Kasumi-1 (cell line): ENCODE results near the gene SLC66A1.

Source experiments
- DNase-seq, 2 experiments: peaks; one replicate each; lab custom pipeline; 2025; lab: John Stamatoyannopoulos, UW

Gene SLC66A1

GRCh38 chr1:19305880-19306279, 6.2 kb upstream of the SLC66A1 start:
- no peak for DNase-seq

GRCh38 chr1:19306941-19307340, 5.2 kb upstream of the SLC66A1 start:
- DNase-seq = no peak

- no peak for DNase-seq
These were observed 4.2 kb upstream of the SLC66A1 start for GRCh38 chr1:19307794-19308508.

DNA sequence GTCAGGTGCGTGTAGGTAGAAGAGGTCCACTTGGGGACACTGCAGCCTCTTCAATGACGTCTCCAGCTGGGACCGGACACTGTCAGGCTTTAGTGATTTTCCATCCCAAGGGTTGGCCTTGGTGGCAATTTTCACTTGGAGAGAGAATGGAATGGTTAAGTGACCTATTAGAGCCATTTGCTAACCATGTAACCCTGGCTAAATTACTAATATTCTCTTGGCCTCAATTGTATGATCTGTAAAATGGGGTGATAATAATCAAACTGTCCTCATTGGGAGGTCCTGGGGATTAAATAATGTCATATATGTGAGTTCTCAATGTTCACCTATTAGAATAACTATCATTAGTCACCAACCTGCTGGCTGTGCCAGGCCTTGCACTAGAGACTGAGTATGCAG, 3.6 kb upstream of the SLC66A1 start:
- no peak for DNase-seq

DNA sequence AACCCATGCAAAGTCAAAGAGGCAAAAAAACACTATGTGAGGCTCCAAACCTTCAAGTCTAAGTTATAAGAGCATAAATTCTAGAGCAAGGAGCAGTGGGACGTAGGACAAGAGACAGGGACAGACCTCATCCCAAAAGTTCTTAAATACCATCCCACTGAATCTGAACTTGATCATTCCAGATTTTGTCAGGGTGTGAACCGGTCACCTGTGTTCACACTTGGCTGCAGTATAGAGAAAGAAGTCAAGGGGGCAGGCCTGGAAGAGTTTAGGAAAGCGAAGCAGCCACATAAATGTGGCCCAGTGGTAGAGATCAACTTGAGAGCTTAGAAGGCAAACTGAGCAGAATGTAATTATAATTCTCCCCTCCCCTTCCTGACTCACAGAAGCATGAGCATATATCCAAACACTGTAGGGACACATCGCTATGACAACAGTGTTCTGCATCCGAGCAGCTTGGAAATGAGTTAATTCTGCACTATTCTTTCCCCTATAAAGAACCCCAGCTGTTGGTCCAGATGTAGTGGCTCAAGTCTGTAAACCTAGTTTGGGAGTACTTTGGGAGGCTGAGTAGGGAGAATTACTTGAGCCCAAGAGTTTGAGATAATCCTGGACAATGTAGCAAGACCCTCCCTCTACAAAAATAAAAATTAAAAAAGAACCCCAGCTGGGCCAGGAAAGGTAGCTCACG, 2.9 kb upstream of the SLC66A1 start:
- no peak for DNase-seq

DNA sequence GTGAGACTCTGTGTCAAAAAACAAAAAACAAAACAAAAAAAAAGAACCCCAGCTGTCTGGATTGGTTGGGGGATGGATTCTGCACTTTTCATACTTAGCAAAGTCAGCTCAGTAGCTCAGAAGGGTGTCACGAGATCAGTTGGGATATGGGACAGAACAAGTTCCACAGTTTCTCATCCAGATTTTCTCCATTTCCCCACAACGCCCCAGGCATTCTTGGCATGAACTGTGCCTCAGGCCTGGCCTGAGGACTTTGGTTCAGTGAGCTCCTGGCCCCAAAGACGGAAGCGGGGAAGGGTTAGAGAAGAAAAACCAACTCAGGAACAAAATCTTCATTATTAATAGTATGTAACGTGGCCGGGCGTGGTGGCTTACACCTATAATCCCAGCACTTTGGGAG, 2.1 kb upstream of the SLC66A1 start:
- no peak for DNase-seq

GRCh38 chr1:19310720-19311502, 1.2 kb upstream of the SLC66A1 start:
- peak; percentile 12 to 23 for DNase-seq

DNA sequence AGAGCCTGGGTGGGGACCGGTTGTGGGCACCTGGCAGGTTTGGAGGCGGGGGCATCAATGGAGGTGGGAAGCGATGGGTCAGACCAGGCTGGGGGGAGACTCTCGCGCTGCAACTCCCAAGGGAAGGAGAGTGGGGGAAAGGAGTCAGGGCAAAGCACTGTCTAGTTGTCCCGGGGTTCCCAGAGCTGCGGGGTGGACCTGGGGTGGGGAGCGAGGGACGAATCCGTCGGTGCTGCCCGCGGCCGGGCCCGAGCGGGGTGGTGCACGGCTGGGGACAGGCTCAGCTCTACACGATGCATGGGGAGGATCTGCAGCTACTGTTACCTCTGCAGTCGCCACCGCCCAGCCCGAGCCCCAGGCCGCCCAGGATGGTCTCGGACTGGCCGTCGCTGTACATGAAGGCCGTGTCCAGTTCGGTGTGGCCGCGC, 609 bp upstream of the SLC66A1 start:
- no peak for DNase-seq

GRCh38 chr1:19312782-19313635, 883 bp downstream of the SLC66A1 start:
- peak; percentile 20 to 30 for DNase-seq

DNA sequence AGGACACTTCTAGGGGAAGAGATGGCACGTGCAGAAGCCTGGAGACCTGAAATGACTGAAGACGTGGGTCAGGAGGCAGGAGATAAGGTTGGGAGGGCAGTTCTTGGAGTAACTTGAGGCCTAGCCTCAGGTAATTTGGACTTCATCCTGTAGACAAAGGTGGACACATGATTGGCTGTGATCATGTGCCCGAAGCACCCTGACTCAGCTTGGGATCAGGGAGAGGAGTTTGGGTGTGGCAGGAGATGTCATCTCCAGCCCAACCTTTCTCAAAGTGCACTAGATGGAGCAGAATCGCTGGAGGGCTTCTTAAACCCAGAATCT, 1.5 kb downstream of the SLC66A1 start:
- DNase-seq = no peak

DNA sequence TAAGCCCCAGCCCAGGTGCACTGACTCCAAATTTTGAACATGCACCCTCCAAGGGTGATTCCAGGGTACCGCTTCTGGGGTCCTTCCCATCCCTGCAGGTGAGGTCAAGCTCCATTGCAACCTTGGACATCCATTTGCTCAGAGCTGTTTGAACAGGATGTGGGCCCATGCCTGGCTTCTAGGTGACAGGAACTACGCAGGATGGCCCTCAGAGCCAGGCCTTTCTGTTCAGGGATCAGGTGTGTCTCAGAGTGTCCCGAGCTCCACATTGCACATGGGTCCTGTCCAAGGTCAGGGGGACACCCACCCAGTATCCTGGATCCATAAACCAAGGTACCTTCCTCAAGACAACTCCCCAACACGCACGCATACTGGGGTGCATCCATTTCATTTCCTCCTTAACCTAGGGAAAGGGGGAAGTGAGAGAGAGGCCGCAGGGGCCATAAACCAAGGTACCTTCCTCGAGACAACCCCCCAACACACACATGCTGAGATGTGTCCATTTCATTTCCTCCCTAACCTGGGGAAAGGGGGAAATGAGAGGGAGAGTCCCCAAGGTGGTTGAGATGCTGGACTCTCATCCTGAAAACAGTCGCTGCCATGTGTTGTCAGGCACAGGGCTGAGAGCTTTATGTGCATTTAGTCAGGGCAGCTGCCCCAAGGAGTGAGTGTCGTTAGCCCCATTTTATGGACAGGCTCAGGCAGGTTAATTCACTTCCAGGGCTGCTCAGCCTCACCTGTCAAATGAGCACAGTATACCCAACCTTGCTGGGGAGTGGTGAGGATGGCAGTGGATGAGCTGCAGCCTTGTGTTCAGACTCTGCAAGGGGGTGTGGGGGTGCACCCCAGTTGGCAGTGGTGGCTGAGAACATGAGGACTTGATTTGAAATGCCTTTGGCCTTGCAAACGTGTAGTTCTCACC, 2.1 kb downstream of the SLC66A1 start:
- no peak for DNase-seq

GRCh38 chr1:19315378-19316198, 3.5 kb downstream of the SLC66A1 start:
- DNase-seq = peak; percentile 87

DNA sequence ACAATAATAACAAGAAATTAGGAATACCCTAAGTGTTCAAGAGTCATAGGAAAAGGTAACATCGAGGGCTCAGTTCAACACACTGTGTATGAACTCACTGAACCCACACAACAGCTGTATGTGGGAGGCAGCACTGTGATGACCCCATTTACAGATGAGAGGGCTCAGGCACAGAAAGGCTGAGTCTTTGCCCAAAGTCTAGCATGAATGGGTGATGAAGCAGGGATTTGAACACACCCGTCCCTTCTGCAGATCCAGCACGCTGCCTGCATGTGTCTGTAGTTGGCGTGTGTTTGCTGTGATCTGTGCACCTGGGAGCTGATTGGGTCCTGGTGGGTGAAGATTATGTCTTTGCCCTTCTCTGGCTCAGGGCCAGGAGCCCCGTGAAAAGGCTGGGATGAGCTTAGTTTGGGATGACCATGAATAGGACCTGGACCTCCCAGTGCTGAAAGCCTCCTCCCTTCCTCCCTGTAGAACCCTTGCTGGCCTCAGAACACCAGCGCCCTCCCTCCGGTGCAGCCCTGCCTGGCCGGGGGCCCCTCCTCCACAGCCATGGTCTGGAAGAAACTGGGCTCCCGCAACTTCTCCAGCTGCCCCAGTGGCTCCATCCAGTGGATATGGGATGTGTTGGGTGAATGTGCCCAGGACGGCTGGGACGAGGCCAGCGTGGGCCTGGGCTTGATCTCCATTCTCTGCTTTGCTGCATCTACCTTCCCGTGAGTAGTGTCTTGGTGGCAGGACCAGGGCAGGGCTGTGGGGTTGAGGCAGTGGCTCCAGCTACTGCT, 5.2 kb downstream of the SLC66A1 start:
- DNase-seq = no peak

DNA sequence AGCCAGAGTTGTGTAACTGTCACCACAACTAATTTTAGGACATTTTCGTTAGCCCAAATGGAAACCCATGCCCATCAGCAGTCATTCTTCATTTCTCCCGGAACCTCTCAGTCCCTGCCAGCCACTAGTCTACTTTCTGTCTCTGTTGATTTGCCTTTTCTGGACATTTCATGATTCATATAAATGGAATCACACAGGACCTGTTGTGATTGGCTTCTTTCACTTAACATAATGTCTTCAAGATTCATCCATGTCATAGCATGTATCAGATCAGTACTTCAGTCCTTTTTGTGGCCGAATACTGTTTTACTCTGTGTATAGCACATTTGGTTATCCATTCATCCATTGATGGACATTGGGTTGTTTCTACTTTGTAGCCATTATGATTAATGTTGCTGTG, 7.1 kb downstream of the SLC66A1 start:
- DNase-seq = no peak

GRCh38 chr1:19321071-19321470, 8.9 kb downstream of the SLC66A1 start:
- no peak for DNase-seq

DNA sequence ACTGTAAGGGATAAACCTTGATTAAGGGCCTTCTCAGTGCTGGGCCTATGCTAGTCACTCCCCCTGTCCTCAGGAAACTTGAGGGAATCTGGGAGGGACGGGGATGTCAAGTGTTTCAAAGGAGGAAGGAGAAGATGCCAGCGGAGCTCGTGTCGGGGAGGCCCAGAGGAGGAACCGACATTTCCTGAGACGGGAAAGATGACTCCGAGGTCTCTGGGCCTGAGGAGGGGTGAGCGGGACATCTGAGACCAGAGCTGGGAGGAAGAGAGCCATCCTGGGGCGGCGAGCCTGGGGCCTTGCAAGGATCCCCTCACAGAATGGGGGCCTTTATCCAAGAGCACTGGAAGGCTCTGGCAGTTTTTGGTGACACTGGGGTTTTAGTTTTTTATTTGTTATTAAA, 10.4 kb downstream of the SLC66A1 start:
- DNase-seq = peak; percentile 55 to 71

DNA sequence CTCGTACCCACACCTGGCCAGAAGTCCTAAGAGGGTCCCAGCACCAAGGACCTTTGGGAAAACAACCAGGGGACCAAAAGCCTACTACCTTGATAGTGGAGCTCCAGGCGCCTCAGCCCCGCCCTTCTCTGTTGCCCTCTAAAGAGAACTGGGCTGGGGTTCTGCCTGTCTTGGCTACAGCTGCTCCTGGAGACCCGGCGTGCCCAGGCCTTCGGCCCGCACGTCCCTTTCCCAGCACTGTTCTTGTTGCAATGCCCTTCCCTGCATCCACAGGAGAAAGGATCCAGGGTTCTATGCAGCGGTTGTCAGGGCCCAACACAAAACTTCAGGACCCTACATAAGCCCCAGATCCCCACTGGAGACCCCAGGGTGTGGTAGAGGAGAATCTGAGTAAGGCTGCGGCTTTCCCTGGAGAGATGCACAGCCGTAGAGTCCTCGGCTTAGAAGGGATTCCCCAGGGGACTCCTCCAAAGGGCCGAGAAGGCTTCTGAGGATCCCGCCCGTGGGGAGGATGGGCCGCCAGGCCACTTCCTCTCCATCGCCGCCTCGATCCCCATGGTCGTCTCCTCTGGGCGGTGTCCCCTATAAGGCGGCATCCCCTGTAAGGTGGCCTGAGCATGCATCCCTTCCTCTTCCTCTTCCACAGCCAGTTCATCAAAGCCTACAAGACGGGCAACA, 12.0 kb downstream of the SLC66A1 start:
- no peak for DNase-seq

- no peak for DNase-seq
These were observed 12.5 kb downstream of the SLC66A1 start for GRCh38 chr1:19324665-19324990.
